Endothelial cell of umbilical vein (primary cell): ENCODE results near the gene CTNND2. TPM values are rescaled to one million over a fixed set of nuclear protein-coding genes. Genes with fewer than 3 reads are reported as not detected.

Experiments used
- BruUV-seq: library from RNA; stranded (reverse); fragments of 400-500 nt; replicated peaks from 2 replicates; lab custom pipeline; 2021; lab: Mats Ljungman, UMichigan
- CTCF ChIA-PET: fragments of 300-600, 350-600 bp; sonication (Branson Sonifier 250); formaldehyde crosslinking; loops from one replicate; lab custom pipeline; 2021; ENCODE audit warnings: antibody characterized with exemption, inconsistent platforms; lab: Charles Lee
- POLR2A ChIA-PET: fragments of 300-600, 350-600 bp; sonication (Branson Sonifier 250); formaldehyde crosslinking; loops from one replicate; lab custom pipeline; 2021; ENCODE audit warnings: antibody characterized with exemption, inconsistent platforms; lab: Charles Lee
- DNase-seq: peaks from one replicate; pipeline ENCODE4 v3.0.0-alpha.2; 2011; ENCODE audit warnings: low read depth, low spot score
- FAIRE-seq: peaks from 2 replicates; lab custom pipeline; 2011; peaks lifted over from hg19 to GRCh38; lab: Jason Lieb, UNC
- H2AFZ ChIP-seq: 2 replicates; pipeline ENCODE4 v1.6.0; 2012; ENCODE audit warnings: low read depth, low read length, control low read depth, inconsistent platforms
- H3K27ac ChIP-seq: 2 replicates; pipeline ENCODE4 v1.5.1; 2011; ENCODE audit warnings: low read depth, mild to moderate bottlenecking, control low read depth, low read length, moderate library complexity; ENCODE audit not compliant: insufficient read depth
- H3K27me3 ChIP-seq, 2 experiments: 2 replicates each; pipeline versions ENCODE4 v1.6.0 to v1.6.1; 2011; ENCODE audit warnings: low read length in 2 of 2, mixed read lengths in 1 of 2; ENCODE audit not compliant: control insufficient read depth in 2 of 2, insufficient read depth in 2 of 2
- H3K36me3 ChIP-seq, 2 experiments: 2 replicates in 1 of 2; 3 replicates in 1 of 2; pipeline ENCODE4 v1.5.1; 2011; ENCODE audit warnings: low read length in 2 of 2, mild to moderate bottlenecking in 1 of 2, moderate library complexity in 1 of 2; ENCODE audit not compliant: control insufficient read depth in 2 of 2, insufficient read depth in 2 of 2; ENCODE audit errors: extremely low read depth in 1 of 2
- H3K4me1 ChIP-seq: 3 replicates; pipeline ENCODE4 v1.5.1; 2011; ENCODE audit warnings: mild to moderate bottlenecking, low read length; ENCODE audit not compliant: control insufficient read depth, insufficient read depth; ENCODE audit errors: extremely low read depth
- H3K4me2 ChIP-seq: 2 replicates; pipeline ENCODE4 v1.6.1; 2011; ENCODE audit warnings: low read length, control low read depth, mixed read lengths; ENCODE audit not compliant: insufficient read depth
- H3K4me3 ChIP-seq, 3 experiments: fragments of 200-600 bp in 1 of 3; sonication (generic), shearing (Covaris generic) in 1 of 3; replicated peaks in 1 of 3; 2 replicates each; pipeline ENCODE4 v1.5.1; 2011 to 2016; ENCODE audit warnings: control low read depth in 3 of 3, low read length in 3 of 3, mild to moderate bottlenecking in 2 of 3, inconsistent platforms in 1 of 3, low read depth in 1 of 3, moderate library complexity in 1 of 3; ENCODE audit not compliant: insufficient read depth in 1 of 3
- H3K79me2 ChIP-seq: 2 replicates; pipeline ENCODE4 v1.6.0; 2012; ENCODE audit warnings: low read length, inconsistent platforms; ENCODE audit not compliant: control insufficient read depth, insufficient read depth
- H3K9ac ChIP-seq: replicated peaks from 2 replicates; pipeline ENCODE3; 2011; ENCODE audit warnings: low read length, control low read depth; ENCODE audit not compliant: insufficient read depth; ENCODE audit errors: extremely low read depth
- H3K9me1 ChIP-seq: replicated peaks from 3 replicates; pipeline ENCODE4 v1.6.0; 2011; ENCODE audit warnings: mild to moderate bottlenecking, low read length; ENCODE audit not compliant: control insufficient read depth, insufficient read depth; ENCODE audit errors: extremely low read depth
- H3K9me3 ChIP-seq: replicated peaks from 2 replicates; pipeline ENCODE4 v1.5.1; 2012; ENCODE audit warnings: low read length, inconsistent platforms; ENCODE audit not compliant: control insufficient read depth, insufficient read depth
- H4K20me1 ChIP-seq: replicated peaks from 2 replicates; pipeline ENCODE3; 2011; ENCODE audit warnings: mild to moderate bottlenecking, low read length; ENCODE audit not compliant: control insufficient read depth, insufficient read depth; ENCODE audit errors: extremely low read depth
- EZH2 ChIP-seq: IDR thresholded peaks from 2 replicates; pipeline ENCODE4 v1.6.1; 2012; ENCODE audit warnings: borderline replicate concordance, low read depth, mild to moderate bottlenecking, moderate library complexity, low read length, inconsistent platforms; ENCODE audit not compliant: severe bottlenecking
- FOS ChIP-seq: IDR thresholded peaks from 2 replicates; pipeline ENCODE4 v1.6.1; 2011; ENCODE audit warnings: mild to moderate bottlenecking, low read length, moderate library complexity, borderline replicate concordance; ENCODE audit not compliant: insufficient read depth
- GATA2 ChIP-seq: IDR thresholded peaks from 2 replicates; pipeline ENCODE4 v1.7.0; 2011; ENCODE audit warnings: low read depth, mild to moderate bottlenecking, moderate library complexity, mixed read lengths, low read length; ENCODE audit not compliant: insufficient read length, insufficient read depth
- JUN ChIP-seq: IDR thresholded peaks from 2 replicates; pipeline ENCODE4 v1.6.1; 2011; ENCODE audit warnings: borderline replicate concordance, low read depth; ENCODE audit not compliant: insufficient read length, insufficient read depth
- MAX ChIP-seq: IDR thresholded peaks from 2 replicates; pipeline ENCODE4 v1.6.1; 2011; ENCODE audit not compliant: insufficient read depth, insufficient read length
- POLR2A ChIP-seq: IDR thresholded peaks from 2 replicates; pipeline ENCODE4 v1.6.1; 2012; ENCODE audit warnings: low read depth, mild to moderate bottlenecking, control low read depth, low read length
- POLR2AphosphoS5 ChIP-seq: IDR thresholded peaks from 2 replicates; pipeline ENCODE4 v1.6.1; 2012; ENCODE audit warnings: low read depth, mild to moderate bottlenecking, control low read depth, low read length, moderate library complexity; ENCODE audit not compliant: insufficient read depth
- dilution Hi-C: fragments of 300-500 bp; cut with MboI; formaldehyde crosslinking; loops from one replicate; pipeline ENCODE4 v1.15.0; 2019; ENCODE audit warnings: low sequenced_read_pairs; ENCODE audit not compliant: extremely low pct_ligation_motif_present
- intact Hi-C: fragments of 100-400 bp; cut with micrococcal nuclease; formaldehyde crosslinking; loops from one replicate; pipeline ENCODE4 v1.10.0; 2022
- polyA plus RNA-seq, 4 experiments: library from polyadenylated mRNA; depleted of rRNA in 3 of 4; stranded (reverse) in 3 of 4; unstranded in 1 of 4; fragments of >200 nt; gene quantifications; 2 replicates each; pipeline versions ENCODE4 v1.2.1 to v1.2.3, GENCODE V29; 2011 to 2012; ENCODE audit warnings: missing spikeins in 1 of 4
- total RNA-seq: library from RNA; stranded (reverse); gene quantifications from 2 replicates; pipeline ENCODE4 v1.2.3, GENCODE V29; 2021
- TF ChIP-seq, protein P1 (sequence below), 2 donors: IDR thresholded peaks; 1 replicate in 1 of 2; 2 replicates in 1 of 2; pipeline ENCODE4 v1.5.1; 2011; ENCODE audit warnings: low read length in 2 of 2, mild to moderate bottlenecking in 2 of 2, moderate library complexity in 2 of 2, control low read depth in 1 of 2, inconsistent platforms in 1 of 2, low read depth in 1 of 2; ENCODE audit not compliant: insufficient read depth in 1 of 2; ENCODE audit errors: extremely low read depth in 1 of 2

The CTNND2 gene
- total and polyA plus RNA-seq, 2 donors (not counting 3 experiments of a cell fraction or from before 2014, with no cell fraction given), result not detected

DNA sequence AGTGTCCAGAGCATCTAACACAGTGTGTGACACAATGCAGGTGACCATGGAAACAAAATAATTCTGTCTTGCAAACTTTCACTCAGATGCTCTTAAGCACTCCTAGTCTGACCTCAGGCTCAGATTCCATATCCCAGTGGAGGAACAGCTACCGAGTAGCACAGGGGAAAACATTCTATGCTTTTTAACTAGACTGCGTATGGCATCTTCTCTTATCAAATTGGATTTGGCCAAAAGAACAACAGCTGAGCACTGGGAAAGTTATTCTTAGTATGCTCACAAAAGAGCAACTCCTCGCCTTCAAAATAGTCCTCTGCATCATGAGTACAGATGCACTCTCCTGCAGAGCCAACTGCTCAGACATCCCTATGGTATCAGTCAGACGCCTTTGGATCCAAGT, 615.0 kb downstream of the CTNND2 start:
- Histone ChIP-seq H3K4me3 (no peak overlapping the region), H3K36me3 (no peaks in the 10 kb centered on the region), H3K79me2 (no peaks in the 10 kb centered on the region), H3K4me1 (no peaks in the 10 kb centered on the region), H3K27ac (no peak overlapping the region), H3K27me3 (no peaks in the 10 kb centered on the region), H3K4me2 (no peak overlapping the region), H3K9ac (no peak overlapping the region), H4K20me1 (no peaks in the 10 kb centered on the region), H3K9me3 (no peaks in the 10 kb centered on the region), H3K9me1 (no peaks in the 10 kb centered on the region), H2AFZ (no peak overlapping the region)
- dilution Hi-C loops, result no loop called here
- TF ChIP-seq GATA2, result no peak
- TF ChIP-seq POLR2A, result no peak
- TF ChIP-seq POLR2AphosphoS5, result no peak
- no peak for TF ChIP-seq JUN
- TF ChIP-seq, protein P1, sequence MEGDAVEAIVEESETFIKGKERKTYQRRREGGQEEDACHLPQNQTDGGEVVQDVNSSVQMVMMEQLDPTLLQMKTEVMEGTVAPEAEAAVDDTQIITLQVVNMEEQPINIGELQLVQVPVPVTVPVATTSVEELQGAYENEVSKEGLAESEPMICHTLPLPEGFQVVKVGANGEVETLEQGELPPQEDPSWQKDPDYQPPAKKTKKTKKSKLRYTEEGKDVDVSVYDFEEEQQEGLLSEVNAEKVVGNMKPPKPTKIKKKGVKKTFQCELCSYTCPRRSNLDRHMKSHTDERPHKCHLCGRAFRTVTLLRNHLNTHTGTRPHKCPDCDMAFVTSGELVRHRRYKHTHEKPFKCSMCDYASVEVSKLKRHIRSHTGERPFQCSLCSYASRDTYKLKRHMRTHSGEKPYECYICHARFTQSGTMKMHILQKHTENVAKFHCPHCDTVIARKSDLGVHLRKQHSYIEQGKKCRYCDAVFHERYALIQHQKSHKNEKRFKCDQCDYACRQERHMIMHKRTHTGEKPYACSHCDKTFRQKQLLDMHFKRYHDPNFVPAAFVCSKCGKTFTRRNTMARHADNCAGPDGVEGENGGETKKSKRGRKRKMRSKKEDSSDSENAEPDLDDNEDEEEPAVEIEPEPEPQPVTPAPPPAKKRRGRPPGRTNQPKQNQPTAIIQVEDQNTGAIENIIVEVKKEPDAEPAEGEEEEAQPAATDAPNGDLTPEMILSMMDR (IDR thresholded peaks at IDR 0.05; ENCODE audit: extremely low read depth in 1 of 2, insufficient read depth in 1 of 2, low read depth in 1 of 2, low read length in 2 of 2), result no peak
- TF ChIP-seq EZH2, result no peak
- no peak for TF ChIP-seq MAX
- TF ChIP-seq FOS, result no peak
- ChIA-PET POLR2A (no interaction called here), CTCF (no interaction called here)
- DNase-seq, result no peak
- intact Hi-C loops, result no loop called here
- no TSS peak for BruUV-seq
- FAIRE-seq, result no peak
